HEK293 (cell line): ENCODE measurements around the gene JAM2.

Source experiments
- CTCF ChIA-PET: fragments of 350-600 bp; formaldehyde crosslinking; extraction: SDS; loops from one replicate; lab custom pipeline; 2021; ENCODE audit warnings: antibody characterized with exemption; lab: Yijun Ruan, JAX
- POLR2A ChIA-PET: fragments of 300-600 bp; formaldehyde crosslinking; extraction: SDS; loops from one replicate; lab custom pipeline; 2020; ENCODE audit warnings: antibody characterized with exemption, inconsistent platforms; lab: Yijun Ruan, JAX
- H3K27ac ChIP-seq: fragments of 200-500 bp; sonication (Bioruptor generic); 2 replicates; pipeline ENCODE4 v1.5.1; 2014; ENCODE audit warnings: low read depth, low read length, control low read depth, inconsistent platforms; ENCODE audit errors: extremely low read depth
- H3K36me3 ChIP-seq, 2 experiments: fragments of 200-500 bp in 1 of 2; sonication (Bioruptor generic) in 1 of 2; 1 replicate in 1 of 2; 2 replicates in 1 of 2; pipeline ENCODE4 v1.5.1; 2014 to 2017; ENCODE audit warnings: inconsistent platforms in 2 of 2, low read length in 2 of 2; ENCODE audit not compliant: control insufficient read depth in 2 of 2, insufficient read depth in 1 of 2
- H3K4me1 ChIP-seq: fragments of 200-500 bp; sonication (Bioruptor generic); 2 replicates; pipeline ENCODE4 v1.5.1; 2014; ENCODE audit warnings: mild to moderate bottlenecking, low read length, inconsistent platforms; ENCODE audit not compliant: control insufficient read depth, insufficient read depth
- H3K4me3 ChIP-seq: 2 replicates; pipeline ENCODE4 v1.5.1; 2011; ENCODE audit warnings: low read depth, mild to moderate bottlenecking, control low read depth, low read length, moderate library complexity
- H3K9me3 ChIP-seq: fragments of 200-500 bp; sonication (Bioruptor generic); 2 replicates; pipeline ENCODE4 v1.5.1; 2014; ENCODE audit warnings: low read depth, low read length, inconsistent platforms; ENCODE audit not compliant: control insufficient read depth, insufficient read depth
- GLI4 ChIP-seq: fragments of 450-650 bp; formaldehyde crosslinking; IDR thresholded peaks from 2 replicates; pipeline ENCODE4 v1.5.1; 2016; ENCODE audit warnings: missing biosample characterization, missing genetic modification characterization
- KLF16 ChIP-seq: fragments of 450-650 bp; formaldehyde crosslinking; IDR thresholded peaks from 2 replicates; pipeline ENCODE4 v1.5.1; 2017; ENCODE audit warnings: missing biosample characterization, missing genetic modification characterization
- OSR2 ChIP-seq: fragments of 450-650 bp; formaldehyde crosslinking; IDR thresholded peaks from 2 replicates; pipeline ENCODE4 v1.5.1; 2016; ENCODE audit warnings: missing biosample characterization, missing genetic modification characterization
- PATZ1 ChIP-seq: fragments of 450-650 bp; formaldehyde crosslinking; IDR thresholded peaks from 2 replicates; pipeline ENCODE4 v1.5.1; 2016; ENCODE audit warnings: missing biosample characterization, missing genetic modification characterization
- PBX3 ChIP-seq: sonication (generic); formaldehyde crosslinking; IDR thresholded peaks from 2 replicates; pipeline ENCODE4 v1.8.1; 2022; ENCODE audit warnings: mild to moderate bottlenecking, moderate library complexity, missing genetic modification reagents
- REST ChIP-seq: fragments of 450-650 bp; formaldehyde crosslinking; IDR thresholded peaks from 2 replicates; pipeline ENCODE4 v1.5.1; 2016; ENCODE audit warnings: missing biosample characterization, missing genetic modification characterization
- SCRT1 ChIP-seq: fragments of 450-650 bp; formaldehyde crosslinking; IDR thresholded peaks from 2 replicates; pipeline ENCODE4 v1.5.1; 2016; ENCODE audit warnings: missing biosample characterization, missing genetic modification characterization, borderline replicate concordance
- ZBTB20 ChIP-seq: fragments of 450-650 bp; formaldehyde crosslinking; IDR thresholded peaks from 2 replicates; pipeline ENCODE4 v1.5.1; 2016; ENCODE audit warnings: missing biosample characterization, missing genetic modification characterization
- ZBTB21 ChIP-seq: fragments of 450-650 bp; formaldehyde crosslinking; IDR thresholded peaks from 2 replicates; pipeline ENCODE4 v1.5.1; 2017; ENCODE audit warnings: missing biosample characterization, missing genetic modification characterization
- ZBTB7A ChIP-seq: fragments of 450-650 bp; formaldehyde crosslinking; IDR thresholded peaks from 2 replicates; pipeline ENCODE4 v1.5.1; 2016; ENCODE audit warnings: low read depth, missing biosample characterization, missing genetic modification characterization
- ZBTB8A ChIP-seq: fragments of 450-650 bp; formaldehyde crosslinking; IDR thresholded peaks from 2 replicates; pipeline ENCODE4 v1.5.1; 2016; ENCODE audit warnings: missing biosample characterization, missing genetic modification characterization
- ZNF112 ChIP-seq: fragments of 450-650 bp; formaldehyde crosslinking; IDR thresholded peaks from 2 replicates; pipeline ENCODE4 v1.5.0; 2017; ENCODE audit warnings: missing biosample characterization, missing genetic modification characterization
- ZNF157 ChIP-seq: fragments of 450-650 bp; formaldehyde crosslinking; IDR thresholded peaks from 2 replicates; pipeline ENCODE4 v1.5.1; 2016; ENCODE audit warnings: missing biosample characterization, missing genetic modification characterization
- ZNF19 ChIP-seq: fragments of 450-650 bp; formaldehyde crosslinking; IDR thresholded peaks from 2 replicates; pipeline ENCODE4; 2016; ENCODE audit warnings: missing biosample characterization, missing genetic modification characterization, low read depth
- ZNF292 ChIP-seq: fragments of 450-650 bp; formaldehyde crosslinking; IDR thresholded peaks from 2 replicates; pipeline ENCODE4 v1.5.1; 2016; ENCODE audit warnings: low read depth, missing biosample characterization, missing genetic modification characterization, borderline replicate concordance
- ZNF555 ChIP-seq: fragments of 450-650 bp; formaldehyde crosslinking; conservative IDR thresholded peaks from 2 replicates; pipeline ENCODE4 v1.5.1; 2017; ENCODE audit warnings: missing biosample characterization, mild to moderate bottlenecking, missing genetic modification characterization, inconsistent platforms
- ZSCAN16 ChIP-seq: fragments of 450-650 bp; formaldehyde crosslinking; IDR thresholded peaks from 2 replicates; pipeline ENCODE4 v1.5.1; 2016; ENCODE audit warnings: missing biosample characterization, missing genetic modification characterization
- ZSCAN5A ChIP-seq: fragments of 450-650 bp; formaldehyde crosslinking; IDR thresholded peaks from 2 replicates; pipeline ENCODE4 v1.5.1; 2016; ENCODE audit warnings: missing biosample characterization, missing genetic modification characterization

The JAM2 gene

GRCh38 chr21:25649146-25649545 is 10.1 kb downstream of the JAM2 start (continued):
- TF ChIP-seq PATZ1: no peak
- no peak for TF ChIP-seq SCRT1 (tag by site-specific recombination)
- no peak for TF ChIP-seq ZNF157 (tag by site-specific recombination)
- TF ChIP-seq ZBTB20 (tag by site-specific recombination): no peak
- TF ChIP-seq PBX3 (CRISPR knock-in tag): no peak
- TF ChIP-seq GLI4: no peak

GRCh38 chr21:25656412-25656811 is 17.4 kb downstream of the JAM2 start:
- H3K9me3 ChIP-seq: no peaks in the 10 kb centered on the region
- TF ChIP-seq REST: no peak
- TF ChIP-seq ZBTB8A (tag by site-specific recombination): no peak
- TF ChIP-seq ZNF555 (tag by site-specific recombination): no peak
- TF ChIP-seq ZSCAN16 (tag by site-specific recombination): no peak
- TF ChIP-seq ZNF112 (tag by site-specific recombination): no peak
- TF ChIP-seq ZSCAN5A (tag by site-specific recombination): no peak
- TF ChIP-seq ZNF19: no peak
- TF ChIP-seq ZNF292 (tag by site-specific recombination): no peak
- no peak for TF ChIP-seq KLF16 (tag by site-specific recombination)
- no peak for TF ChIP-seq ZBTB21 (tag by site-specific recombination)
- TF ChIP-seq OSR2 (tag by site-specific recombination): no peak
- TF ChIP-seq ZBTB7A (tag by site-specific recombination): no peak
- TF ChIP-seq, all 188 proteins: peak for 0
- H3K4me3 ChIP-seq: no peak overlapping the region
- H3K27ac ChIP-seq: no peak overlapping the region
- H3K36me3 ChIP-seq: no peaks in the 10 kb centered on the region
- no peaks in the 10 kb centered on the region for H3K4me1 ChIP-seq
- CTCF ChIA-PET: interaction anchor here (0.6 to 1.7 kb wide), 2 partner anchors 46 to 48 kb away, joined by 6 to 7 read pairs; no protein-coding TSS in a partner anchor
- POLR2A ChIA-PET: no interaction called here
